SK-N-SH (cell line): ENCODE results near the gene FAM135A.

ENCODE experiments used
- FOXM1 ChIP-seq: IDR thresholded peaks from 2 replicates; pipeline ENCODE4 v1.4.0; 2012; ENCODE audit warnings: low read depth, mild to moderate bottlenecking
- JUND ChIP-seq: IDR thresholded peaks from 2 replicates; pipeline ENCODE4 v1.4.0; 2012
- MXI1 ChIP-seq: IDR thresholded peaks from 2 replicates; pipeline ENCODE4 v1.6.1; 2012; ENCODE audit warnings: mild to moderate bottlenecking, low read depth, low read length, improper control_type of control experiment
- POLR2AphosphoS5 ChIP-seq: IDR thresholded peaks from 2 replicates; pipeline ENCODE4 v1.6.1; 2012; ENCODE audit warnings: low read depth, low read length
- RFX5 ChIP-seq: IDR thresholded peaks from 2 replicates; pipeline ENCODE4 v1.6.1; 2012; ENCODE audit warnings: mild to moderate bottlenecking, improper control_type of control experiment, low read length
- SIN3A ChIP-seq: IDR thresholded peaks from 2 replicates; pipeline ENCODE4 v1.6.1; 2012; ENCODE audit warnings: low read depth, mild to moderate bottlenecking, low read length, moderate library complexity, borderline replicate concordance
- YY1 ChIP-seq: IDR thresholded peaks from 2 replicates; pipeline ENCODE4 v1.4.0; 2012; ENCODE audit warnings: low read depth, mild to moderate bottlenecking
- TF ChIP-seq, protein P1 (sequence below): fragments of 200-600 bp; sonication (generic); IDR thresholded peaks from 2 replicates; pipeline ENCODE4 v1.6.1; 2017; ENCODE audit warnings: antibody characterized with exemption, mild to moderate bottlenecking, moderate library complexity
- TF ChIP-seq, protein P2 (sequence below): fragments of 150-350 bp; IDR thresholded peaks from 2 replicates; pipeline ENCODE4 v1.6.1; 2016; ENCODE audit warnings: mild to moderate bottlenecking, low read depth, low read length
- TF ChIP-seq, protein P3 (sequence below): IDR thresholded peaks from 2 replicates; pipeline ENCODE4 v1.4.0; 2012; ENCODE audit warnings: low read depth
- TF ChIP-seq, protein P4 (sequence below): fragments of 150-350 bp; IDR thresholded peaks from 2 replicates; pipeline ENCODE4 v1.6.1; 2017; ENCODE audit warnings: antibody characterized with exemption, low read length, low read depth, borderline replicate concordance

DNA sequence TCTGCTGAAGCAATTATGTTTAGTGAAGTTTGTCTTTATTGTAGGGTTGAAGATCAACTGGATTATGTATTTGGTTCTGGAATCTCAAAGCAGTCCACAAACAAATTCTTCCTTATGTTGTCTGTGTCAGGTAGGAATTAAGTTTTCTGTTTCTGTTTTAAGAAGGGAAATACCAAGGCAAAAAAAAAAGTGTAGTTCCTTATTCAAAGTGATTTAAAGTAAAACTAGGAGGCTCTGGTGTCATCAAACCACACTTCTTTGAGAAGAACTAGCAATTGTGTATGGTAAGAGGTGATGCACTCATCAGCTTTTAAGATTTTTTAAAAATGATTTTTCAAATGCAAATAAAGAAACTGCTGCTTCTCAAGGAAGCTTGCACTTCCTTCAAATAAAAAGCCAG lies 1.9 kb downstream of the FAM135A start:
- TF ChIP-seq, protein P1, sequence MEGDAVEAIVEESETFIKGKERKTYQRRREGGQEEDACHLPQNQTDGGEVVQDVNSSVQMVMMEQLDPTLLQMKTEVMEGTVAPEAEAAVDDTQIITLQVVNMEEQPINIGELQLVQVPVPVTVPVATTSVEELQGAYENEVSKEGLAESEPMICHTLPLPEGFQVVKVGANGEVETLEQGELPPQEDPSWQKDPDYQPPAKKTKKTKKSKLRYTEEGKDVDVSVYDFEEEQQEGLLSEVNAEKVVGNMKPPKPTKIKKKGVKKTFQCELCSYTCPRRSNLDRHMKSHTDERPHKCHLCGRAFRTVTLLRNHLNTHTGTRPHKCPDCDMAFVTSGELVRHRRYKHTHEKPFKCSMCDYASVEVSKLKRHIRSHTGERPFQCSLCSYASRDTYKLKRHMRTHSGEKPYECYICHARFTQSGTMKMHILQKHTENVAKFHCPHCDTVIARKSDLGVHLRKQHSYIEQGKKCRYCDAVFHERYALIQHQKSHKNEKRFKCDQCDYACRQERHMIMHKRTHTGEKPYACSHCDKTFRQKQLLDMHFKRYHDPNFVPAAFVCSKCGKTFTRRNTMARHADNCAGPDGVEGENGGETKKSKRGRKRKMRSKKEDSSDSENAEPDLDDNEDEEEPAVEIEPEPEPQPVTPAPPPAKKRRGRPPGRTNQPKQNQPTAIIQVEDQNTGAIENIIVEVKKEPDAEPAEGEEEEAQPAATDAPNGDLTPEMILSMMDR = no peak
- no peak for TF ChIP-seq RFX5
- TF ChIP-seq YY1 = no peak
- TF ChIP-seq, protein P2, sequence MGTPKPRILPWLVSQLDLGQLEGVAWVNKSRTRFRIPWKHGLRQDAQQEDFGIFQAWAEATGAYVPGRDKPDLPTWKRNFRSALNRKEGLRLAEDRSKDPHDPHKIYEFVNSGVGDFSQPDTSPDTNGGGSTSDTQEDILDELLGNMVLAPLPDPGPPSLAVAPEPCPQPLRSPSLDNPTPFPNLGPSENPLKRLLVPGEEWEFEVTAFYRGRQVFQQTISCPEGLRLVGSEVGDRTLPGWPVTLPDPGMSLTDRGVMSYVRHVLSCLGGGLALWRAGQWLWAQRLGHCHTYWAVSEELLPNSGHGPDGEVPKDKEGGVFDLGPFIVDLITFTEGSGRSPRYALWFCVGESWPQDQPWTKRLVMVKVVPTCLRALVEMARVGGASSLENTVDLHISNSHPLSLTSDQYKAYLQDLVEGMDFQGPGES = no peak
- TF ChIP-seq POLR2AphosphoS5 = no peak
- TF ChIP-seq, protein P3, sequence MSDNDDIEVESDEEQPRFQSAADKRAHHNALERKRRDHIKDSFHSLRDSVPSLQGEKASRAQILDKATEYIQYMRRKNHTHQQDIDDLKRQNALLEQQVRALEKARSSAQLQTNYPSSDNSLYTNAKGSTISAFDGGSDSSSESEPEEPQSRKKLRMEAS = no peak
- no peak for TF ChIP-seq FOXM1
- TF ChIP-seq, protein P4, sequence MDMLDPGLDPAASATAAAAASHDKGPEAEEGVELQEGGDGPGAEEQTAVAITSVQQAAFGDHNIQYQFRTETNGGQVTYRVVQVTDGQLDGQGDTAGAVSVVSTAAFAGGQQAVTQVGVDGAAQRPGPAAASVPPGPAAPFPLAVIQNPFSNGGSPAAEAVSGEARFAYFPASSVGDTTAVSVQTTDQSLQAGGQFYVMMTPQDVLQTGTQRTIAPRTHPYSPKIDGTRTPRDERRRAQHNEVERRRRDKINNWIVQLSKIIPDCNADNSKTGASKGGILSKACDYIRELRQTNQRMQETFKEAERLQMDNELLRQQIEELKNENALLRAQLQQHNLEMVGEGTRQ = no peak
- no peak for TF ChIP-seq MXI1
- no peak for TF ChIP-seq JUND
- no peak for TF ChIP-seq SIN3A
